A673 (cell line): ENCODE data around the gene ACP4. TPM values are rescaled to one million over a fixed set of nuclear protein-coding genes. Genes with fewer than 3 reads are reported as not detected.
"Not testable (repeated sequence)": the region's sequence is repeated elsewhere in the genome, so short reads cannot be mapped to it uniquely, and the experiment has no call there.

Source experiments
- BruUV-seq: library from RNA; stranded (reverse); fragments of 400-500 nt; replicated peaks from 2 replicates; lab custom pipeline; 2021; lab: Mats Ljungman, UMichigan
- CTCF ChIA-PET: fragments of 300-600 bp; sonication (Branson Sonifier 250); formaldehyde crosslinking; loops from one replicate; lab custom pipeline; 2022; ENCODE audit warnings: antibody characterized with exemption; lab: Charles Lee
- POLR2A ChIA-PET: fragments of 300-600 bp; sonication (Branson Sonifier 250); formaldehyde crosslinking; loops from one replicate; lab custom pipeline; 2022; ENCODE audit warnings: antibody characterized with exemption; ENCODE audit not compliant: low non-redundant PET; lab: Charles Lee
- DNase-seq: peaks from one replicate; pipeline ENCODE4 v3.0.0-alpha.2; 2015; ENCODE audit warnings: low spot score
- H3K27ac ChIP-seq: fragments of 200-600 bp; sonication (generic); 2 replicates; pipeline ENCODE4 v1.5.1; 2016; ENCODE audit warnings: mixed run types, low read depth, mild to moderate bottlenecking, mixed read lengths, antibody characterized with exemption, low read length; ENCODE audit not compliant: poor library complexity, severe bottlenecking
- H3K27me3 ChIP-seq: fragments of 200-600 bp; sonication (generic); replicated peaks from 2 replicates; pipeline ENCODE4 v1.6.1; 2017; ENCODE audit warnings: mixed run types, low read depth, mild to moderate bottlenecking, mixed read lengths, antibody characterized with exemption, low read length; ENCODE audit not compliant: insufficient read depth, poor library complexity
- H3K36me3 ChIP-seq: fragments of 200-600 bp; sonication (generic); 2 replicates; pipeline ENCODE4 v1.6.1; 2016; ENCODE audit warnings: mixed run types, mild to moderate bottlenecking, mixed read lengths, antibody characterized with exemption, low read length; ENCODE audit not compliant: insufficient read depth, poor library complexity, severe bottlenecking
- H3K4me1 ChIP-seq: fragments of 200-600 bp; sonication (generic); 2 replicates; pipeline ENCODE4 v1.6.1; 2017; ENCODE audit warnings: mixed run types, mild to moderate bottlenecking, mixed read lengths, antibody characterized with exemption, low read length; ENCODE audit not compliant: insufficient read depth, poor library complexity, severe bottlenecking
- H3K4me3 ChIP-seq: fragments of 200-600 bp; sonication (generic); 2 replicates; pipeline ENCODE4 v1.5.1; 2016; ENCODE audit warnings: low read depth, mixed run types, mild to moderate bottlenecking, mixed read lengths, low read length; ENCODE audit not compliant: poor library complexity, severe bottlenecking
- H3K9me3 ChIP-seq: fragments of 200-600 bp; sonication (generic); 2 replicates; pipeline ENCODE4 v1.6.1; 2016; ENCODE audit warnings: mixed run types, low read depth, mild to moderate bottlenecking, mixed read lengths, antibody characterized with exemption, low read length; ENCODE audit not compliant: poor library complexity, severe bottlenecking
- CTCF ChIP-seq: fragments of 300-800, 200-600 bp; sonication (generic); conservative IDR thresholded peaks from 2 replicates; pipeline ENCODE4 v1.5.1; 2017; ENCODE audit warnings: low read depth, mild to moderate bottlenecking, antibody characterized with exemption, low read length, moderate library complexity, mixed read lengths
- EZH2 ChIP-seq: fragments of 200-600 bp; sonication (generic); IDR thresholded peaks from 2 replicates; pipeline ENCODE4 v1.6.1; 2017; ENCODE audit warnings: borderline replicate concordance, low read depth, mild to moderate bottlenecking, mixed read lengths, antibody characterized with exemption, low read length; ENCODE audit not compliant: poor library complexity, severe bottlenecking
- intact Hi-C: fragments of 100-400 bp; cut with micrococcal nuclease; formaldehyde crosslinking; loops from one replicate; pipeline ENCODE4 v1.10.0; 2022; ENCODE audit not compliant: unreplicated experiment
- total RNA-seq: library from RNA; stranded (reverse); gene quantifications from 2 replicates; pipeline ENCODE4 v1.2.3, GENCODE V29; 2021

The ACP4 gene
- total RNA-seq, 1 experiment from 2014 or later, result not detected

- intact Hi-C loops, result loop anchor here (5.0 kb wide), 1 partner anchor 57 kb away; the partner anchor contains the start of gene CLEC11A
- TF ChIP-seq CTCF (no peak), EZH2 (no peak)
- ChIA-PET POLR2A (no interaction called here), CTCF (interaction anchor here (0.6 to 1.7 kb wide), 3 partner anchors 26 to 75 kb away, joined by 4 to 10 read pairs (median 7); no protein-coding TSS in a partner anchor)
- no peaks in the 10 kb centered on the region for H3K9me3 ChIP-seq
- no peak overlapping the region for H3K4me3 ChIP-seq
- DNase-seq, result no peak
- no peaks in the 10 kb centered on the region for H3K27me3 ChIP-seq
- H3K27ac ChIP-seq, result no peak overlapping the region
- H3K4me1 ChIP-seq, result peaks cover 22% of the 10 kb centered on the region
- H3K36me3 ChIP-seq, result no peaks in the 10 kb centered on the region
- no TSS peak for BruUV-seq
Measured at GRCh38 chr19:50778906-50779430, 11.2 kb upstream of the ACP4 start.

GRCh38 chr19:50779504-50780457 is 10.4 kb upstream of the ACP4 start:
- intact Hi-C loops, result loop anchor here (5.0 kb wide), 2 partner anchors 57 to 422 kb away; partner anchors contain the start of gene CLEC11A
- Histone ChIP-seq H3K4me3 (no peak overlapping the region), H3K27me3 (no peaks in the 10 kb centered on the region), H3K36me3 (no peaks in the 10 kb centered on the region), H3K27ac (no peak overlapping the region), H3K9me3 (no peaks in the 10 kb centered on the region), H3K4me1 (peaks cover 22% of the 10 kb centered on the region)
- ChIA-PET POLR2A (interaction anchor here (0.5 kb wide), 1 partner anchor 67 kb away, joined by 9 read pairs; no protein-coding TSS in a partner anchor), CTCF (interaction anchor here (0.6 to 1.7 kb wide), 4 partner anchors 27 to 422 kb away, joined by 3 to 10 read pairs (median 6); no protein-coding TSS in a partner anchor)
- TF ChIP-seq EZH2, result no peak
- no peak for TF ChIP-seq CTCF
- DNase-seq, result peak; percentile 54
- BruUV-seq, result no TSS peak

GRCh38 chr19:50780753-50781435 is 9.3 kb upstream of the ACP4 start:
- H3K27me3 ChIP-seq, result no peaks in the 10 kb centered on the region
- peaks cover 22% of the 10 kb centered on the region for H3K4me1 ChIP-seq
- no peak for TF ChIP-seq EZH2
- no peak for TF ChIP-seq CTCF
- POLR2A ChIA-PET, result no interaction called here
- BruUV-seq, result no TSS peak
- no peaks in the 10 kb centered on the region for H3K9me3 ChIP-seq
- H3K4me3 ChIP-seq, result no peak overlapping the region
- no peak overlapping the region for H3K27ac ChIP-seq
- intact Hi-C loops, result loop anchor here (5.0 kb wide), 1 partner anchor 424 kb away; no protein-coding TSS in a partner anchor
- no peaks in the 10 kb centered on the region for H3K36me3 ChIP-seq
- CTCF ChIA-PET, result no interaction called here
- DNase-seq, result no peak

- H3K9me3 ChIP-seq, H3K27ac ChIP-seq, H3K27me3 ChIP-seq, H3K4me1 ChIP-seq, BruUV-seq, H3K36me3 ChIP-seq, H3K4me3 ChIP-seq, POLR2A ChIA-PET, DNase-seq: not testable (repeated sequence)
- CTCF ChIA-PET, result interaction anchor here (0.6 to 2.1 kb wide), 12 partner anchors 17 to 426 kb away, joined by 3 to 14 read pairs (median 6); partner anchors contain the start of gene CLEC11A
- intact Hi-C loops, result loop anchor here (1.0 to 5.0 kb wide), 5 partner anchors 79 to 426 kb away; no protein-coding TSS in a partner anchor
Measured at GRCh38 chr19:50783848-50784152, 6.4 kb upstream of the ACP4 start.
